ENCODE measurements around the gene ZHX3. TPM values are rescaled to one million over a fixed set of nuclear protein-coding genes. Genes with fewer than 3 reads are reported as not detected.

The ZHX3 gene
- total and polyA plus RNA-seq, 2 of the 13 experiments (the other 11 are each of a cell fraction or from before 2014, with no cell fraction given): 8.4 to 11.7 TPM

- TF ChIP-seq GMEB1 (CRISPR knock-in tag; IDR thresholded peaks at IDR 0.05; ENCODE audit: borderline replicate concordance): no peak
- TF ChIP-seq ZFP37 (CRISPR knock-in tag; IDR thresholded peaks at IDR 0.05; ENCODE audit: borderline replicate concordance): peak; percentile 77; the same call in 1 of the 2 replicates
- TF ChIP-seq PHB2 (IDR thresholded peaks at IDR 0.05; ENCODE audit: partially characterized antibody): no peak
- no peak for TF ChIP-seq NCOA5 (CRISPR knock-in tag; IDR thresholded peaks at IDR 0.05)
- peak; percentile 68; the same call in 1 of the 2 replicates for TF ChIP-seq ZNF891 (CRISPR knock-in tag; IDR thresholded peaks at IDR 0.05)
- no peak for TF ChIP-seq SOX6 (IDR thresholded peaks at IDR 0.05)
- TF ChIP-seq SOX6 (CRISPR knock-in tag; IDR thresholded peaks at IDR 0.05): no peak
- no peak for TF ChIP-seq RARG (CRISPR knock-in tag; IDR thresholded peaks at IDR 0.05; ENCODE audit: low read depth)
- no peak for TF ChIP-seq TBX3 (IDR thresholded peaks at IDR 0.05; ENCODE audit: borderline replicate concordance)
- TF ChIP-seq ZFP91 (CRISPR knock-in tag; IDR thresholded peaks at IDR 0.05; ENCODE audit: borderline replicate concordance): no peak
- no peak for TF ChIP-seq PBX2 (CRISPR knock-in tag; IDR thresholded peaks at IDR 0.05)
- TF ChIP-seq ZNF333 (CRISPR knock-in tag; IDR thresholded peaks at IDR 0.05; ENCODE audit: borderline replicate concordance): no peak
- TF ChIP-seq ZNF879 (CRISPR knock-in tag; IDR thresholded peaks at IDR 0.05): 0 out of 2 replicates have a peak, but pooled peaks have one; percentile 16
- no peak for TF ChIP-seq CENPX (CRISPR knock-in tag; IDR thresholded peaks at IDR 0.05)
- peak; percentile 69; the same call in 1 of the 2 replicates for TF ChIP-seq ZKSCAN8 (CRISPR knock-in tag; IDR thresholded peaks at IDR 0.05; ENCODE audit: borderline replicate concordance)
- TF ChIP-seq ZNF740 (CRISPR knock-in tag; IDR thresholded peaks at IDR 0.05): no peak
- TF ChIP-seq ZNF383 (CRISPR knock-in tag; IDR thresholded peaks at IDR 0.05; ENCODE audit: borderline replicate concordance): no peak
- no peak for TF ChIP-seq ZEB1 (IDR thresholded peaks at IDR 0.05; ENCODE audit: insufficient replicate concordance, low read depth)
- TF ChIP-seq ZNF768 (CRISPR knock-in tag; IDR thresholded peaks at IDR 0.05): peak; percentile 39; the same call in 1 of the 2 replicates
Measured at GRCh38 chr20:41329435-41330342, 12.2 kb upstream of the ZHX3 start (continued).
